Left renal pelvis (tissue), 4 donors: ENCODE results near the gene ALKBH4. TPM values are rescaled to one million over a fixed set of nuclear protein-coding genes. Genes with fewer than 3 reads are reported as not detected.
"Not testable (repeated sequence)": the region's sequence is repeated elsewhere in the genome, so short reads cannot be mapped to it uniquely, and the experiment has no call there.

Source experiments
- DNase-seq, 4 donors: peaks; one replicate each; pipeline ENCODE4 v3.0.0-alpha.2; 2013; ENCODE audit warnings: low read depth in 4 of 4, low spot score in 3 of 4
- polyA plus RNA-seq, 4 donors: library from polyadenylated mRNA; unstranded; fragments of 120-200 nt; gene quantifications; one replicate each; pipeline ENCODE4 v1.2.1, GENCODE V29; 2013; ENCODE audit not compliant: insufficient read length in 4 of 4

The ALKBH4 gene, protein sequence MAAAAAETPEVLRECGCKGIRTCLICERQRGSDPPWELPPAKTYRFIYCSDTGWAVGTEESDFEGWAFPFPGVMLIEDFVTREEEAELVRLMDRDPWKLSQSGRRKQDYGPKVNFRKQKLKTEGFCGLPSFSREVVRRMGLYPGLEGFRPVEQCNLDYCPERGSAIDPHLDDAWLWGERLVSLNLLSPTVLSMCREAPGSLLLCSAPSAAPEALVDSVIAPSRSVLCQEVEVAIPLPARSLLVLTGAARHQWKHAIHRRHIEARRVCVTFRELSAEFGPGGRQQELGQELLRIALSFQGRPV
- polyA plus RNA-seq, result 10 to 100 TPM in 2 of 4 donors, 1 to 10 TPM in 2; 9.0 to 19.4 (median 10.0) TPM

DNA sequence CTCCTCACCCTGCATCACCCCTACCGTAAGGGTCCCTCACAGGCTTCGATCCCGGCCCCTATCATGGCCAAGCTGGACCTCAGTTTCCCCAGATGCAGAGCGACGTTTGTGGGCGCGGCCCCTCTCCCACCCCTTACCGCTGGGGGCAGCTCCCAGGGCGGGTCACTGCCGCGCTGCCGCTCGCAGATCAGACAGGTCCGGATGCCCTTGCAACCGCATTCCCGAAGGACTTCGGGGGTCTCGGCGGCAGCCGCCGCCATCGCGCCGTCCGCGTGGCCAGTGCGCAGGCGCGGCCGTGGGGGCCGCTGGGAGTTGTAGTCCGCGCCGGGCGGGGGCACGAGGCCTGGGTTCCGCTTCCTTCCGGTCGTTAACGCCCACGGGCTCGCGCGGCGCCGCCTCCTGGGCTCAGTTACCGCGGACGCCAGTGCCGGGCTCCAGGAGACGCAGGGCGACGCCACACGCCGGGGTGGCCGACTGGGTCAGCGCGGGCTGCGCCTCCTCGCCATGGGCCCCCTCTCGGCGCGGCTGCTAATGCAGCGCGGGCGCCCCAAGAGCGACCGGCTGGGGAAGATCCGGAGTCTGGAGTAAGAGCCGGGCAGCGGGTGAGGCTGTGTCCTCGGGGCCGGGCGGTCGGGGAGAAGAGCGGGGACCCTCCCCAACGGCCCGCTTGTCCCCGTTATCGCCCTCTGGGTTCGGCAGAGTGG lies at the start of gene ALKBH4, which contains the start of gene LRWD1:
ALKBH4 (minus strand) TSS at position 287 of the 704 bp plus-strand sequence; CDS start at position 260, 27 bp downstream.
LRWD1 (plus strand) TSS at position 408 of the 704 bp plus-strand sequence; CDS start at position 505, 97 bp downstream.
- peak; percentile 71 to 78 (median 75) for DNase-seq

DNA sequence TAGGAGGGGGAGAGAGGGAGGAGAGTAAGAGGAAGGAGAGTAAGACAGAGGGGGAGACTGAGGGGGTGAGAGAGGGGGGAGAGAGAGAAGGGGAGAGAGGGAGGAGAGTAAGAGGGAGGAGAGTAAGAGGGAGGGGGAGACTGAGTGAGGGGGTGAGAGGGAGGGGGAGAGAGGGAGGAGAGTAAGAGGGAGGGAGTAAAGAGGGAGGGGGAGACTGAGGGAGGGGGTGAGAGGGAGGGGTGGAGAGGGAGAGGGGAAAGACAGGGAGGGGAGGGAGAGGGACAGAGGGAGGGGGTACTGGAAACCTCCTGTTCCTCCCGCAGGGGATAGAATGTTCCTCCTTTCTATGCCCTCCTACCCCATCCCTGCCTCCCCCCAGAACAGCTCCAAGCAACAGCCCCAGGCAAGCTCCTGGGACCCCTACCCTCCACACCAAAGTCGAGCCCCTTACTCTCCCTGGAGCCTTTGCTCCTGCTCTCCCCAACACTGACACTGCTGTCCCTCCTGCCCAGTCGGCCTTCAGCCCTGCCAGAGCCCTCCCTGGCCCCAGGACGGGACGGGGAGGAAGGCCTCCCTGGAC lies 48.1 kb upstream of the ALKBH4 start:
- DNase-seq, result peak; percentile 84 to 94 (median 90)

DNA sequence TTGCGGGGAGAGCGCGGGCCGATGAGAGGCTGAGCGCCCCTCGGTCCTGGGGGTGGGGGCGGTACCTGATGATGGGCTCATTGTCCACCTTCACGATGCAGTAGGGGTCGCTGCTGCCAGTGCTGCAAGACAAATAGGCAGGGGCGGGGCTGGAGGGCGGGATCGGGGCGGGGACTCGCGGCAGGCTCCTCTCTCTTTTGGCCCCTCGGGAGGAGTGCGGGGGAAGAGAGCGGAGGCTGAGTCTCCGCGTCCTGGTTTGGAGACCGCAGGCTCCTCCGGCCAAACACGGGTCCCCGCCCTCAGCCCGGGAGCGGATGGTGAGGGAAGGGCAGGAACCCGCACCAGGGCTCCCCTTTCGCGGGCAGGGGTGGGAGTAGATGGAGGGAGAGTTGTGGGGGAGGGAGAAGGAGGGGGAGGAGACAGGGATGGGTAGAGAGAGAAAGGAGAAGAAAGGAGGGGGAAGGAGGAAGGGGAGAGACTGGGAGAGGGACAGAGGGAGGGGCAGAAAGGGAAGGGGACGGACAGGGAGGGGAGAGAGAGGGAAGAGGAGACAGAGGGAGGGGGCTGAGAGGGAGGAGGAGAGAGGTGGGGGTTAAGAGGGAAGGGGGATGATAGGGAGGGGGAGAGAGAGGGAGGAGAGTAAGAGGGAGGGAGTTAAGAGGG lies 47.3 kb upstream of the ALKBH4 start:
- not testable (repeated sequence) for DNase-seq

DNA sequence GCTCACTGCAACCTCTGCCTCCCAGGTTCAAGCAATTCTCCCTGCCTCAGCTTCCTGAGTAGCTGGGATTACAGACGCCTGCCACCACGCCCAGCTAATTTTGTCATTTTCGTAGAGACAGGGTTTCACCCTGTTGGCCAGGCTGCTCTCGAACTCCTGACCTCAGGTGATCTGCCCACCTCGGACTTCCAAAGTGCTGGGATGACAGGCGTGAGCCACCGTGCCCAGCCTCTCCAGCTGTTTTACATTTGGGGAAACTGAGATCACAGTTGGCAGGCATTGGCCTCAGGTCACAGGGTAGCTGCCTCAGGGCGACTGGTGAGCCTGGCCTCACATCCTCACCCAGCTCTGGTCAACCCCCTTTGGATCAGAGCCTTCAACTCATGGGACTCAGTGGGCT lies 45.9 kb upstream of the ALKBH4 start:
- not testable (repeated sequence) for DNase-seq

DNA sequence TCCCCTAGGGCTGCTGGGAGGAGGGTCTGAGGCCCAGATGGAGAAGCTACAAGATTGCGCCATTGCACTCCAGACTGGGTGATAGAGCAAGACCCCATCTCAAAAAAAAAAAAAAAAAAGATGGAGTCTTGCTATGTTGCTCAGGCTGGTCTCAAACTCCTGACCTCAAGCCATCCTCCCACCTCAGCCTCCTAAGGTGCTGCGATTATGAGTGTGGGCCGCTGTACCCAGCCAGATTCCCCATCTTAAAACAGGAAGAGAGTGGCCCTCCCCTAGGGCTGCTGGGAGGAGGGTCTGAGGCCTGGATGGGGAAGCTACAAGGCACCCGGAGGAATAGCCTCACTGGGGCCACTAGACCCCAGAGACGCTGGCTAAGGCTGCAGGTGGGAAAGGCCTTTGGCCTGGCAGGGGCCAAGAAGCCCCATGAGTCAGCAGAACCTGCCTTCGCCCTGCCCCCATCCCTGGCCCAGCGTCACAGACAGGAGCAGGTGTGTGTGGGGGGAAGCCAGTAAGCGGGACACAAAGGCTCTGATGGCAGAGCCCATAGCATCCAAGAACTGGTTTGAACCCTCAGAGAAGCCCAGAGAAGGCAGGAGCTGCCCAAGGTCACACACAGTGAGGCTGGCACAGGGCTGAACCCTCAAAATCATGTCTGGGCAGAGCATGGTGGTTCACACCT lies 42.9 kb upstream of the ALKBH4 start:
- DNase-seq, result not testable (repeated sequence)

DNA sequence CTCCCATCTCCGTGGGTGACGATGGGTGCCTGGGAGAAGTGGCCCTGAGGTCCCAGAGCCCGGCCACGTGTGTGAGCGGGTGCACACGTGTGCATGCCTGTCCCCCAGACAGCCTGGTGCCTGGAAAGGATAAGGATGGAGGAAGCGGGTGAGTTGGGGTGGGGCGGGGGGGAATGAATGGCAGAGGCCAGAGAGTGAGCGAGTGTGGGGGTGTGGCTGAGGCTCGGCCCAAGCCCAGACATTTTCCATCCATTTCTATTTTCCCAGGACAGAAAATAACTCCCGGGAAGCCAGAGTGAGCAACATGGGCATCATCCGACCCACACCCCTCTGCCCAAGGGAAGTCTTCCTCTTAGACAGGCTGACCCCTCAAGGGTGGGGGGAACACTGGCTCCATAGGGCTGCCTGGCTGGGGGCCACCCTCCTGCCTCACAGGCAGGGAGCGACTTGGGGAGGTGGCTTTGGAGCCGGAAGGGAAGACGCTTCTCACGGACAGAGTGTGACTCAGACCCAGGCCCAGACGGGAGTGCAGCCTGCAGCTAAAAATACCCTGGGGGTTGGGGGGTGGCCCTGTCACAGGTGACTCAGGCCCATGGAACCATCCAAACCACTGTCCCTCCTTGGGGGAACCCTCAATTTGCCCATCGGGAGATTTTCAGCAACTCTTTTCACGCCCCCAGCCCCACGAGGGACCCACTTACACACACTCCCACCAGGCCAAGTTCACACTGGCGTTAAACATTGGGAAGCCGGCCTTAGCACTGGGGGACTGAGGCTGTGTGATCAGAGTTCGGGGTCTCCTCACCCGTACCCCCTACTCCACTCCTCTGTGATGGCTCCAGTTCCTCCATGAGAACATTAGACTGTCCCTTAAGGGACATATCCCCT lies 40.9 kb upstream of the ALKBH4 start:
- not testable (repeated sequence) for DNase-seq

DNA sequence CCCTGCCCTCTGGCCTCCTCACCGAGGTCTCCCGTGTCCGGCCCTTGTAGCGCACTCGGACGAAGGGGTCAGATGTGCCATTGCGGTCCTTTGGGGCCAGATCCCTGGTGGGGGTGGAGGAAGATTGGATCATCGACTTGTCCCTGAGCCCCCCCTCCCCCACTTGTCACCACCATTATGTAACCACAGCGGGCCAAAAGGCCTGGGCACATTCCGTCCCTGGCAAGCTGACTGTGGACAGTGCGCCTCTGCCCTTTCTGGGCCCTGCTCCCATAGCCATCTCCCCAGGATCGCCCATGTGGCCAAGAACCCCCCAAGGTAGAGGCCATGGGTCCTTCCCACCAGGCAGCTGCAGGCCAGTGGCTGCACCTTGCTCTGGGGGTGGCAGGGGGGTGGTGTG lies 38.5 kb upstream of the ALKBH4 start:
- not testable (repeated sequence) for DNase-seq

DNA sequence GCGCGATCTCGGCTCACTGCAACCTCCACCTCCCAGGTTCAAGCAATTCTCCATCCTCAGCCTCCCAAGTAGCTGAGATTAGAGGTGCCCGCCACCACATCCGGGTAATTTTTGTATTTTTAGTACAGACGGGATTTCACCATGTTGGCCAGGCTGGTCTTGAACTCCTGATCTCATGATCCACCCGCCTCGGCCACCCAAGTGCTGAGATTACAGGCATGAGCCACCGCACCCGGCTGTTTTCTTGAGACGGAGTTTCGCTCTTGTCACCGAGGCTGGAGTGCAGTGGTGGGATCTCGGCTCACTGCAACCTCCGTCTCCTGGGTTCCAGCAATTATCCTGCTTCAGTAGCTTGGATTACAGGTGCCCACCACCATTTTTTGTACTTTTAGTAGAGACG lies 33.7 kb upstream of the ALKBH4 start:
- not testable (repeated sequence) for DNase-seq

DNA sequence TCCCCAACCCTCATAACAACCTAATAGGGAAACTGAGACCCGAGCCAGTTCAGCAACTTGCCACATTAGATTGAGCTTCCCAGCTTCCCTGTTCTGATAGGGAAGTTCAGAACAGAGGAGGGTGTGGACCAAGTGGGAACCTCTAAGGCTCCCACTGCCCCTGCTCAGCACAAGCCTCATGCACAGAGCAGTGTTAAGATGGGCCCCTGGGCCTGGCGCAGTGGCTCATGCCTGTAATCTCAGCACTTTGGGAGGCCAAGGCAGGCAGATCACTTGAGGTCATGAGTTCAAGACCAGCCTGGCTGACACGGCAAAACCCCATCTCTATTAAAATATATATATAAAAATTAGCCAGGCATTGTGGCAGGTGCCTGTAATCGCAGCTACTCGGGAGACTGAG lies 32.6 kb upstream of the ALKBH4 start:
- DNase-seq, result not testable (repeated sequence)

DNA sequence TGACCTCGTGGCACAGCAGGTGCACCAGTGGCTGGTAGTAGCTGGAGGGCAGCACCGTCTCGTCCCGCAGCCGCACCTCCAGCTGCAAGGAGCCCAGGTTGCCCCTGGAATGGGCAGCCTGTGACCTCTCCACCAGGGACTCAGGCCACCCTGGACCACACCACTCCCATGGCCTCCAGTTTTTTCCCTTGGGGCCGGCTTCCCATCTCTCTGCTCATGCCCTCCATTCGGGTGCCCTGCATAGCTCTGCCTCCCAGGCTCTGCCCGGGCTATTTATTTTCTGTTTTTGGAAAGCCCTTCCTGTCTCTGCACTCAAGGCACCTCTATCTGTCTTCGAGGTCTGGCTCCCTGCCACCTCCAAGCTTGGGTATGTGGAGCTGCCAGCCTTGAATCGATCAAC lies 32.2 kb upstream of the ALKBH4 start:
- not testable (repeated sequence) for DNase-seq

DNA sequence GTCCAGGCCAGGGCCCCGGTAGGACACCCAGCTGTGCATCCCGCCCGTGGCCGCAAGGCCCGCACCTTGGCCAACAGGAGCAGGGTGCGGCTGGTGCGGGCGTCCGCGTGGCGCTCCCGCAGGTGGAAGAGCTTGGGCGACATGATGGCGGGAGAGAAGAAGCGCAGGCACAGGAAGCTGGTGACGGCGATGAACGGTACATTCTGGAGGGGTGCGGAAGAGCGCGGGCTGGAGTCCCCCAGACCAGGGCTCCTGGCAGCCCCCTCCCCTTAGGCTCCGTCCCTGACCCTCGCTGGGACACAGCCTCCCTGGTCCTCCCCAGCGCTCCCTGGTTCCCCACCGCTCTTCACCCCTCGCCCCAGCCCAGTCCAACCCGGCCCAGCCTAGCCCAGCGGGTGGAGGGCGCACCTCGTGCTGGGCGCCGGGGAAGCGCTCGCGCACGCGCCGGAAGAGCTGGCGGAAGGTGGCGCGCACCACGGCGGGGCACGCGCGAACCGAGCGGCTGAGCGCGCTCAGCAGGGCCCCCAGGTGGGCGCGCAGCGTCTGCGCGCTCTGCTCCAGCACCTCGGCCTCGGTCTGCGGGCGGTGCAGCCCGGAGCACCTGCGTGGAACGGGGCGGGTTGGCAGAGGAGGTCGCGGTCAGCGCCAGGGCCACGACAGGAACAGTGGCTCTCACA lies 29.9 kb upstream of the ALKBH4 start:
- not testable (repeated sequence) for DNase-seq

DNA sequence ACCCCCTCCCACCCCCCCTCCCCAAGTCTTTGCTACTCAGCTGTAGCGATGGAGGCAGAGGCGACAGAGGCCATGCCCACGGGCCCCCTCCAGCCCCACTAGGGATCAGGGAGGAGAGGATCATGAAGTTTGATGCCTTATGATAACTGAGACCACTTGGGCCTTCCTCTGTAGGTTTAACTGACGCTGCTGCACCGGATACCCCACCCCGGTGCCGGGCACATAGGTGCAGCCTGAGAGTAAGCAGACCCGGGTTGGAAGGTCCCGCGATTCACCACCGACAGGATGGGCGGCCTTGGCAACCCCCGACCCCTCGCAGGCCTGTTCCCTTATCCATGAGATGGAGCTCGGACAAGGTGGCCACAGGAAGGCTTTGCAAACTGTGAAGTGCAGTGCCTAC lies 29.4 kb upstream of the ALKBH4 start:
- DNase-seq, result not testable (repeated sequence)

DNA sequence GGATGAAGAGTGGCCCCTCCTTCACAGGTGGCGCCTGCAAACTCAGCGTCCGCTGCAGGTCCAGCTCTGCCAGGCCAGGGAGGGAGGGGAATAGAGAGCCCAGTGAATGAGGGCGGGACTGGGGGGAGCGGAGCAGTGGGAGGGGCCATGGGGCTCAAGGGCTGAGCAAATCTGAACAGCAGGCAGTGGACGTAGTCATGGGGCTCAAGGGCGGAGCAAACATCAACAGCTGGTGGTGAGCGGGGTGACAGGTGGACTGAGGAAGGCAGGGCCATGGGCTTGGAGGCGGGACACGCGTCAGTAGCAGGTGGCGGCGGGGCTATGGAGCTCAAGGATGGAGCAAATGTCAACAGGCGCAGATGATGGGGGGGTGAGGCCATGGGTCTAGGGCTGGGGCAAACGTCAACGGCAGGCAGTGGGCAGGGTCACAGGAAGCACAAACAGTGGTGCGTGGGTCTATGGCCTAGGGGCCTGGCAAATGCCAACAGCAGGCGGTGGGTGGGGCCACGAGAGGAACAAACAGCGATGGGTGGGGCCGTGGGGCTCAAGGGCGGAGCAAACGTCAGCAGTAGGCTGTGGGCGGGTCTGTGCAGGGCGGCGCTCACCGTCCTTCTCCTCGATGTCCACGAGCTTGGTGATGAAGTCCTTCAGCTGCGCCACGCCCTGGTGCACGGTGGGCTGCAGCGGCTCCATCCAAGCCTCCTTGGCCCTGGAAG lies 28.7 kb upstream of the ALKBH4 start:
- not testable (repeated sequence) for DNase-seq

DNA sequence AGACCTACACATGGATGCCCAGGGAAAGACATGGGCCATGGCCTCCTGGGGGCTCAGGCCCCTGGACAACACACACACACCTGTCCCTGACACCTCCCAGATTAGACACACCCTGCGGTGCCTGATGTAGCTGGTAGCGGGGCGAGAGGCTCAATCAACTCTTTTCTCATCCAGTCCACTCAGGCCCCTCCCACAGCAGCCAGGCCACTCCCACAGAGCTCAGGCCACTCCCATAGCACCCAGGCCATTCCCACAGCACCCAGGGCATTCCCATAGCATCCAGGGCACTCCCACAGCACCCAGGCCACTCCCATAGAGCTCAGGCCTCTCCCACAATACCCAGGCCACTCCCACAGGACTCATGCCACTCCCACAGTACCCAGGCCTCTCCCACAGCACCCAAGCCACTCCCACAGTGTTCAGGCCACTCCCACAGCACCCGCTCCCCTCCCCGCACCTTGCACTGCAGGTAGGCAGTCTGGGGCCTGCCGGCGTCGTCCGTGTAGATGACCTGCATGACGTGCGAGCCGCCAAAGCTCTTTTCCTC lies 25.9 kb upstream of the ALKBH4 start:
- DNase-seq, result not testable (repeated sequence)

DNA sequence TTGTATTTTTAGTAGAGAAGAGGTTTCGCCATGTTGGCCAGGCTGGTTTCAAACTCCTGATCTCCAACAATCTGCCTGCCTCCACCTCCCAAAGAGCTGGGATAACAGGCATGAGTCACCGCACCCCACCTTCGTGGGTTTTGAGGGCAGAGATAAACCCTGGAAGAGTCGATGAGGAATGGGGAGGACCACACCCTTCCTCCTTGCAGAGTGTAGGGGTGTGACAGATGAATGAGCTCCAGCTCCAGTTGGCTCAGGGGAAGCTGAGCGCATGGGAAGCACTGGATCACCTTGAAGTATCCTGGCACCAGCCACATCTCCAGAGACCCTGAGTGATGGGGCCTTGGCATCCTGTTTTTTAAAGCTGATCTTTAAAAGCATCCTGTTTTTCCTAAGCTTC lies 19.7 kb upstream of the ALKBH4 start:
- DNase-seq, result not testable (repeated sequence)

DNA sequence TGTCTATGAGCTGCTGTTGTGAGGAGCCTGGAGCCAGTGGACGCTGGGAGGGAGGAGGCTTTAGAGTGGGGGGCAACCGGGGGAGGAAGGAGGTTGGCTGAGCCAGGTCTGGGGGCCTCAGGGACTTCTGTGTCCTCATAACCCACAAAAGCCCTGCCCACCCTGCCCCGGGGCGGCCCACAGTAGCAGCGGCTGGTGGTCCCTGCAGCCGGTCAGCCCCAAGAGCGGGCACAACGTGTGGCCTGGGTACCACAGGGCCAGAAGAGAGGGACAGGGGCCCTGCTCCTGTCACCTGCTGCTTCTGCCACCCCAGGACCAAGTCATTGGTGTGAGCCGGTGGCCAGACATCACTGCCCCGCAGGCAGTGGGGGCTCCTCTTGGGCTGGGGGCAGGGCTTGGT lies 17.3 kb upstream of the ALKBH4 start:
- not testable (repeated sequence) for DNase-seq

DNA sequence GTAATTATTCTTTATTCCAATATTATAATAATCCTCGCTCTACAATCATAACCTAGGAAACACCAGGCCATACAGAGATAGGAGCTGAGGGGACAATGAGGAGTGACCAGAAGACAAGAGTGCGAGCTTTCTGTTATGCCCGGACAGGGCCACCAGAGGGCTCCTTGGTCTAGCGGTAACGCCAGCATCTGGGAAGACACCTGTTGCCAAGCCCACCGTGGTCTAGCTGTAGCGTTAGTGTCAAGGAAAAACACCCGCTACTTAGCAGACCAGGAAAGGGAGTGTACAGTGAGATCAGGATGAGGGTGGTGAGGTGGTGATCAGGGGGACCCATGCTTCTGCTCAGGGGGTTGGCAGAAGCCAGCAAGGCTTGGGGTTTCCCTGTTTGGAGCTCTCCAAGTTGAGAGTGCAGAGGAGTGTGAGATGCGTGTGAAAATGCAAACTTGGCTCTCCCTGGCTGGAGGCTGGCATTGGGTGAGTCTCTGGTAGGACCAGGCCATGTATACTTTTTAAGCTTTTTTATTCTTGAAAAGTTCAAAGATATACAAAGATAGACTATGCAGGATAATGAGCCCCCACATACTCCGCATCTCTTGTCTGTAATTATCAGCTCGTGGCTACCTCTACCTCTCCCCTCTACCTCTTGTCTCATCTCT lies 15.4 kb upstream of the ALKBH4 start:
- not testable (repeated sequence) for DNase-seq
